ENCODE data around the gene PODXL. TPM values are rescaled to one million over a fixed set of nuclear protein-coding genes. Genes with fewer than 3 reads are reported as not detected.
A peak's percentile ranks its signal among the peaks of the same experiment; 100 is the strongest.
"Not testable (repeated sequence)": the region's sequence is repeated elsewhere in the genome, so short reads cannot be mapped to it uniquely, and the experiment has no call there.

PODXL gene
- total RNA-seq, 1 donor from 2014 or later, result 18.8 TPM

GRCh38 chr7:131505636-131506557 lies 50.5 kb downstream of the PODXL start:
- Histone ChIP-seq H3K4me3 (ENCODE audit: low read length in 3 of 3) (no peak overlapping the region), H3K36me3 (ENCODE audit: control insufficient read depth in 3 of 3, insufficient read depth in 3 of 3, low read length in 3 of 3) (peaks cover 0 to 11% (median 3%) of the 10 kb centered on the region in 3 donors), H3K4me1 (ENCODE audit: control insufficient read depth in 3 of 3, insufficient read depth in 3 of 3, low read length in 3 of 3) (peaks cover 26 to 39% (median 30%) of the 10 kb centered on the region in 3 donors), H3K9me3 (ENCODE audit: control insufficient read depth in 3 of 3, low read length in 3 of 3) (no peaks in the 10 kb centered on the region), H3K27me3 (ENCODE audit: control insufficient read depth in 3 of 3, insufficient read depth in 3 of 3, low read length in 3 of 3) (no peaks in the 10 kb centered on the region), H3K9ac (ENCODE audit: low read depth in 1 of 3, low read length in 3 of 3) (no peak overlapping the region), H3K27ac (ENCODE audit: low read depth, low read length) (no peak overlapping the region)

GRCh38 chr7:131505037-131505620 lies 51.3 kb downstream of the PODXL start:
- not testable (repeated sequence) for H3K9me3 ChIP-seq (ENCODE audit: control insufficient read depth in 3 of 3, low read length in 3 of 3); H3K27me3 ChIP-seq (ENCODE audit: control insufficient read depth in 3 of 3, insufficient read depth in 3 of 3, low read length in 3 of 3); H3K4me3 ChIP-seq (ENCODE audit: low read length in 3 of 3); H3K27ac ChIP-seq (ENCODE audit: low read depth, low read length); H3K9ac ChIP-seq (ENCODE audit: low read depth in 1 of 3, low read length in 3 of 3); H3K36me3 ChIP-seq (ENCODE audit: control insufficient read depth in 3 of 3, insufficient read depth in 3 of 3, low read length in 3 of 3)
- H3K4me1 ChIP-seq (ENCODE audit: control insufficient read depth in 3 of 3, insufficient read depth in 3 of 3, low read length in 3 of 3), result peaks cover 26 to 37% (median 30%) of the 10 kb centered on the region in 3 donors

- Histone ChIP-seq H3K27ac (ENCODE audit: low read depth, low read length) (no peak overlapping the region), H3K9ac (ENCODE audit: low read depth in 1 of 3, low read length in 3 of 3) (no peak overlapping the region), H3K4me1 (ENCODE audit: control insufficient read depth in 3 of 3, insufficient read depth in 3 of 3, low read length in 3 of 3) (peaks cover 26 to 37% (median 30%) of the 10 kb centered on the region in 3 donors), H3K4me3 (ENCODE audit: low read length in 3 of 3) (no peak overlapping the region), H3K9me3 (ENCODE audit: control insufficient read depth in 3 of 3, low read length in 3 of 3) (no peaks in the 10 kb centered on the region), H3K36me3 (ENCODE audit: control insufficient read depth in 3 of 3, insufficient read depth in 3 of 3, low read length in 3 of 3) (peaks cover 0 to 6% (median 0%) of the 10 kb centered on the region in 3 donors), H3K27me3 (ENCODE audit: control insufficient read depth in 3 of 3, insufficient read depth in 3 of 3, low read length in 3 of 3) (no peaks in the 10 kb centered on the region)
These were observed 52.1 kb downstream of the PODXL start for GRCh38 chr7:131504157-131504899.

GRCh38 chr7:131503639-131504038 lies 52.8 kb downstream of the PODXL start:
- Histone ChIP-seq H3K36me3 (ENCODE audit: control insufficient read depth in 3 of 3, insufficient read depth in 3 of 3, low read length in 3 of 3) (no peaks in the 10 kb centered on the region), H3K4me1 (ENCODE audit: control insufficient read depth in 3 of 3, insufficient read depth in 3 of 3, low read length in 3 of 3) (peaks cover 26 to 33% (median 30%) of the 10 kb centered on the region in 3 donors), H3K27ac (ENCODE audit: low read depth, low read length) (peak overlapping the region; percentile 42), H3K4me3 (ENCODE audit: low read length in 3 of 3) (no peak overlapping the region), H3K9ac (ENCODE audit: low read depth in 1 of 3, low read length in 3 of 3) (no peak overlapping the region), H3K27me3 (ENCODE audit: control insufficient read depth in 3 of 3, insufficient read depth in 3 of 3, low read length in 3 of 3) (no peaks in the 10 kb centered on the region), H3K9me3 (ENCODE audit: control insufficient read depth in 3 of 3, low read length in 3 of 3) (no peaks in the 10 kb centered on the region)

GRCh38 chr7:131502810-131503508 lies 53.5 kb downstream of the PODXL start:
- peak overlapping the region in 2 of 3 donors; percentile 26 to 45 for H3K4me3 ChIP-seq (ENCODE audit: low read length in 3 of 3)
- H3K36me3 ChIP-seq (ENCODE audit: control insufficient read depth in 3 of 3, insufficient read depth in 3 of 3, low read length in 3 of 3), result no peaks in the 10 kb centered on the region
- H3K9ac ChIP-seq (ENCODE audit: low read depth in 1 of 3, low read length in 3 of 3), result peak overlapping the region in 1 of 3 donors; percentile 54
- H3K4me1 ChIP-seq (ENCODE audit: control insufficient read depth in 3 of 3, insufficient read depth in 3 of 3, low read length in 3 of 3), result peaks cover 23 to 29% (median 26%) of the 10 kb centered on the region in 3 donors
- H3K27ac ChIP-seq (ENCODE audit: low read depth, low read length), result peak overlapping the region; percentile 42
- H3K9me3 ChIP-seq (ENCODE audit: control insufficient read depth in 3 of 3, low read length in 3 of 3), result no peaks in the 10 kb centered on the region
- H3K27me3 ChIP-seq (ENCODE audit: control insufficient read depth in 3 of 3, insufficient read depth in 3 of 3, low read length in 3 of 3), result no peaks in the 10 kb centered on the region

GRCh38 chr7:131501930-131502685 lies 54.3 kb downstream of the PODXL start:
- H3K4me1 ChIP-seq (ENCODE audit: control insufficient read depth in 3 of 3, insufficient read depth in 3 of 3, low read length in 3 of 3), result peaks cover 20 to 26% (median 22%) of the 10 kb centered on the region in 3 donors
- H3K4me3 ChIP-seq (ENCODE audit: low read length in 3 of 3), result no peak overlapping the region
- H3K27ac ChIP-seq (ENCODE audit: low read depth, low read length), result peak overlapping the region; percentile 37
- no peaks in the 10 kb centered on the region for H3K9me3 ChIP-seq (ENCODE audit: control insufficient read depth in 3 of 3, low read length in 3 of 3)
- no peak overlapping the region for H3K9ac ChIP-seq (ENCODE audit: low read depth in 1 of 3, low read length in 3 of 3)
- peaks cover 0 to 3% (median 2%) of the 10 kb centered on the region in 3 donors for H3K36me3 ChIP-seq (ENCODE audit: control insufficient read depth in 3 of 3, insufficient read depth in 3 of 3, low read length in 3 of 3)
- no peaks in the 10 kb centered on the region for H3K27me3 ChIP-seq (ENCODE audit: control insufficient read depth in 3 of 3, insufficient read depth in 3 of 3, low read length in 3 of 3)

GRCh38 chr7:131501422-131501821 lies 55.0 kb downstream of the PODXL start:
- Histone ChIP-seq H3K27me3 (ENCODE audit: control insufficient read depth in 3 of 3, insufficient read depth in 3 of 3, low read length in 3 of 3) (no peaks in the 10 kb centered on the region), H3K9me3 (ENCODE audit: control insufficient read depth in 3 of 3, low read length in 3 of 3) (no peaks in the 10 kb centered on the region), H3K27ac (ENCODE audit: low read depth, low read length) (no peak overlapping the region), H3K4me1 (ENCODE audit: control insufficient read depth in 3 of 3, insufficient read depth in 3 of 3, low read length in 3 of 3) (peaks cover 22 to 26% (median 24%) of the 10 kb centered on the region in 3 donors), H3K9ac (ENCODE audit: low read depth in 1 of 3, low read length in 3 of 3) (no peak overlapping the region), H3K36me3 (ENCODE audit: control insufficient read depth in 3 of 3, insufficient read depth in 3 of 3, low read length in 3 of 3) (peaks cover 2 to 4% (median 2%) of the 10 kb centered on the region in 3 donors), H3K4me3 (ENCODE audit: low read length in 3 of 3) (no peak overlapping the region)

- Histone ChIP-seq H3K4me1 (ENCODE audit: control insufficient read depth in 3 of 3, insufficient read depth in 3 of 3, low read length in 3 of 3) (peaks cover 22 to 26% (median 24%) of the 10 kb centered on the region in 3 donors), H3K27ac (ENCODE audit: low read depth, low read length) (no peak overlapping the region)
These were observed 56.1 kb downstream of the PODXL start for GRCh38 chr7:131500357-131500756.

GRCh38 chr7:131499801-131500200 lies 56.6 kb downstream of the PODXL start:
- Histone ChIP-seq H3K9me3 (ENCODE audit: control insufficient read depth in 3 of 3, low read length in 3 of 3) (no peaks in the 10 kb centered on the region), H3K4me3 (ENCODE audit: low read length in 3 of 3) (no peak overlapping the region), H3K4me1 (ENCODE audit: control insufficient read depth in 3 of 3, insufficient read depth in 3 of 3, low read length in 3 of 3) (peaks cover 22 to 26% (median 24%) of the 10 kb centered on the region in 3 donors), H3K27ac (ENCODE audit: low read depth, low read length) (no peak overlapping the region), H3K27me3 (ENCODE audit: control insufficient read depth in 3 of 3, insufficient read depth in 3 of 3, low read length in 3 of 3) (no peaks in the 10 kb centered on the region), H3K9ac (ENCODE audit: low read depth in 1 of 3, low read length in 3 of 3) (no peak overlapping the region), H3K36me3 (ENCODE audit: control insufficient read depth in 3 of 3, insufficient read depth in 3 of 3, low read length in 3 of 3) (peaks cover 2 to 4% (median 2%) of the 10 kb centered on the region in 3 donors)

More at GRCh38 chr7:131500357-131500756, 56.1 kb downstream of the PODXL start:
- Histone ChIP-seq H3K36me3 (ENCODE audit: control insufficient read depth in 3 of 3, insufficient read depth in 3 of 3, low read length in 3 of 3) (peaks cover 2 to 4% (median 2%) of the 10 kb centered on the region in 3 donors), H3K27me3 (ENCODE audit: control insufficient read depth in 3 of 3, insufficient read depth in 3 of 3, low read length in 3 of 3) (no peaks in the 10 kb centered on the region), H3K9me3 (ENCODE audit: control insufficient read depth in 3 of 3, low read length in 3 of 3) (no peaks in the 10 kb centered on the region), H3K9ac (ENCODE audit: low read depth in 1 of 3, low read length in 3 of 3) (no peak overlapping the region), H3K4me3 (ENCODE audit: low read length in 3 of 3) (no peak overlapping the region)

Measured in skeletal muscle tissue (tissue), 4 donors.